Neural progenitor cell (in vitro differentiated cells): ENCODE results near the gene SPEF1. TPM values are rescaled to one million over a fixed set of nuclear protein-coding genes. Genes with fewer than 3 reads are reported as not detected.

Experiments
- DNase-seq: peaks from one replicate; pipeline ENCODE4 v3.0.0-alpha.2; 2016; ENCODE audit warnings: low spot score
- H2AFZ ChIP-seq: fragments of 200-600 bp; sonication (generic); replicated peaks from 2 replicates; pipeline ENCODE4 v1.6.1; 2016; ENCODE audit warnings: antibody characterized with exemption
- H3F3A ChIP-seq: fragments of 200-600 bp; sonication (generic); 2 replicates; pipeline ENCODE4 v1.6.1; 2016; ENCODE audit warnings: antibody characterized with exemption, low read depth
- H3K27ac ChIP-seq: fragments of 200-600 bp; sonication (generic); 2 replicates; pipeline ENCODE4 v1.5.1; 2016; ENCODE audit warnings: mild to moderate bottlenecking
- H3K27me3 ChIP-seq: fragments of 200-600 bp; sonication (generic); 2 replicates; pipeline ENCODE4 v1.6.1; 2016; ENCODE audit warnings: mild to moderate bottlenecking, moderate library complexity
- H3K36me3 ChIP-seq: fragments of 200-600 bp; sonication (generic); 2 replicates; pipeline ENCODE4 v1.5.1; 2016
- H3K4me1 ChIP-seq: fragments of 200-600 bp; sonication (generic); 2 replicates; pipeline ENCODE4 v1.6.1; 2016; ENCODE audit warnings: mixed run types
- H3K4me2 ChIP-seq: fragments of 200-600 bp; sonication (generic); 2 replicates; pipeline ENCODE4 v1.6.1; 2016
- H3K4me3 ChIP-seq: fragments of 200-600 bp; sonication (generic); 2 replicates; pipeline ENCODE4 v1.5.1; 2016
- H3K79me2 ChIP-seq: fragments of 200-600 bp; sonication (generic); 2 replicates; pipeline ENCODE4 v1.6.1; 2016; ENCODE audit warnings: low read depth
- H3K9ac ChIP-seq: fragments of 200-600 bp; sonication (generic); 2 replicates; pipeline ENCODE4 v1.6.1; 2016
- H3K9me3 ChIP-seq: fragments of 200-600 bp; sonication (generic); 2 replicates; pipeline ENCODE4 v1.5.1; 2016; ENCODE audit warnings: low read depth
- H4K20me1 ChIP-seq: fragments of 200-600 bp; sonication (generic); 2 replicates; pipeline ENCODE4 v1.6.1; 2016; ENCODE audit warnings: low read depth
- H3K27ac Mint-ChIP-seq: 3 replicates; pipeline ENCODE4 v1.8.0; 2021; ENCODE audit warnings: mixed read lengths
- H3K27me3 Mint-ChIP-seq: 2 replicates; pipeline ENCODE4 v1.8.0; 2022; ENCODE audit warnings: low read depth, mild to moderate bottlenecking, inconsistent platforms, moderate library complexity, mixed read lengths; ENCODE audit not compliant: insufficient read depth
- H3K36me3 Mint-ChIP-seq: 3 replicates; pipeline ENCODE4 v1.8.0; 2021; ENCODE audit warnings: mixed read lengths
- H3K4me1 Mint-ChIP-seq: 3 replicates; pipeline ENCODE4 v1.8.0; 2021; ENCODE audit warnings: mixed read lengths
- H3K4me3 Mint-ChIP-seq: 3 replicates; pipeline ENCODE4 v1.8.0; 2021; ENCODE audit warnings: mild to moderate bottlenecking, moderate library complexity, mixed read lengths
- H3K9me3 Mint-ChIP-seq: 3 replicates; pipeline ENCODE4 v1.8.0; 2020; ENCODE audit warnings: mixed read lengths
- CTCF ChIP-seq: fragments of 200-600 bp; sonication (generic); IDR thresholded peaks from 2 replicates; pipeline ENCODE4 v1.5.1; 2017; ENCODE audit warnings: antibody characterized with exemption, mild to moderate bottlenecking
- EZH2 ChIP-seq: fragments of 200-600 bp; sonication (generic); IDR thresholded peaks from 2 replicates; pipeline ENCODE4 v1.6.1; 2017; ENCODE audit warnings: antibody characterized with exemption, mild to moderate bottlenecking, moderate library complexity
- EZH2phosphoT487 ChIP-seq: fragments of 200-600 bp; sonication (generic); IDR thresholded peaks from 2 replicates; pipeline ENCODE4 v1.6.1; 2017; ENCODE audit warnings: antibody characterized with exemption
- total RNA-seq: library from RNA; depleted of rRNA; stranded (reverse); fragments of >200 nt; gene quantifications from 2 replicates; pipeline ENCODE4 v1.2.3, GENCODE V29; 2015; ENCODE audit warnings: low replicate concordance

Gene SPEF1
- total RNA-seq, 1 donor from 2014 or later: 1.2 TPM

GRCh38 chr20:3825526-3825925 lies 44.3 kb upstream of the SPEF1 start:
- no peak overlapping the region for H3K4me3 Mint-ChIP-seq
- no peaks in the 10 kb centered on the region for H4K20me1 ChIP-seq
- peaks cover 6% of the 10 kb centered on the region for H3K36me3 Mint-ChIP-seq
- H3F3A ChIP-seq: peaks cover 9% of the 10 kb centered on the region
- no peaks in the 10 kb centered on the region for H3K27me3 Mint-ChIP-seq
- no peaks in the 10 kb centered on the region for H3K9me3 ChIP-seq
- peak overlapping the region; percentile 78 for H3K27ac Mint-ChIP-seq
- H3K4me3 ChIP-seq: no peak overlapping the region
- H3K79me2 ChIP-seq: peaks cover 4% of the 10 kb centered on the region
- peaks cover 6% of the 10 kb centered on the region for H3K4me1 ChIP-seq
- peaks cover 15% of the 10 kb centered on the region for H3K4me1 Mint-ChIP-seq
- H3K27ac ChIP-seq: no peak overlapping the region
- TF ChIP-seq CTCF (no peak), EZH2 (no peak), EZH2phosphoT487 (no peak)
- no peaks in the 10 kb centered on the region for H3K9me3 Mint-ChIP-seq
- DNase-seq: no peak
- H3K27me3 ChIP-seq: no peaks in the 10 kb centered on the region
- H3K4me2 ChIP-seq: no peak overlapping the region
- no peak overlapping the region for H2AFZ ChIP-seq
- no peak overlapping the region for H3K9ac ChIP-seq
- H3K36me3 ChIP-seq: no peaks in the 10 kb centered on the region

- TF ChIP-seq EZH2 (no peak), CTCF (no peak), EZH2phosphoT487 (no peak)
- no peak overlapping the region for H3K4me3 Mint-ChIP-seq
- no peak overlapping the region for H3K27ac ChIP-seq
- no peak overlapping the region for H3K27ac Mint-ChIP-seq
- no peak overlapping the region for H2AFZ ChIP-seq
- no peak overlapping the region for H3K9ac ChIP-seq
- peaks cover 21% of the 10 kb centered on the region for H3F3A ChIP-seq
- H3K4me1 ChIP-seq: peaks cover 10% of the 10 kb centered on the region
- peaks cover under 1% of the 10 kb centered on the region for H3K27me3 Mint-ChIP-seq
- no peaks in the 10 kb centered on the region for H3K36me3 ChIP-seq
- H3K4me3 ChIP-seq: no peak overlapping the region
- H3K27me3 ChIP-seq: no peaks in the 10 kb centered on the region
- H4K20me1 ChIP-seq: no peaks in the 10 kb centered on the region
- H3K4me2 ChIP-seq: no peak overlapping the region
- DNase-seq: no peak
- no peaks in the 10 kb centered on the region for H3K9me3 ChIP-seq
- H3K9me3 Mint-ChIP-seq: no peaks in the 10 kb centered on the region
- H3K4me1 Mint-ChIP-seq: peaks cover 25% of the 10 kb centered on the region
- H3K79me2 ChIP-seq: peaks cover 4% of the 10 kb centered on the region
- peaks cover 1% of the 10 kb centered on the region for H3K36me3 Mint-ChIP-seq
Measured at GRCh38 chr20:3823881-3824280, 42.6 kb upstream of the SPEF1 start.

- Histone ChIP-seq H3K4me2 (no peak overlapping the region), H3K27ac (no peak overlapping the region), H2AFZ (no peak overlapping the region), H4K20me1 (no peaks in the 10 kb centered on the region), H3K79me2 (peaks cover 4% of the 10 kb centered on the region), H3F3A (peaks cover 28% of the 10 kb centered on the region), H3K36me3 (no peaks in the 10 kb centered on the region), H3K4me1 (peaks cover 10% of the 10 kb centered on the region), H3K4me3 (no peak overlapping the region), H3K27me3 (no peaks in the 10 kb centered on the region), H3K9me3 (no peaks in the 10 kb centered on the region), H3K9ac (no peak overlapping the region)
- no peaks in the 10 kb centered on the region for H3K9me3 Mint-ChIP-seq
- TF ChIP-seq EZH2 (no peak), EZH2phosphoT487 (no peak), CTCF (no peak)
- H3K4me3 Mint-ChIP-seq: peak overlapping the region; percentile 88
- H3K4me1 Mint-ChIP-seq: peaks cover 26% of the 10 kb centered on the region
- H3K36me3 Mint-ChIP-seq: peaks cover under 1% of the 10 kb centered on the region
- DNase-seq: no peak
- H3K27ac Mint-ChIP-seq: peak overlapping the region; percentile 3
- peaks cover 2% of the 10 kb centered on the region for H3K27me3 Mint-ChIP-seq
Measured at GRCh38 chr20:3821996-3822395, 40.7 kb upstream of the SPEF1 start.
